GM12864 (cell line): ENCODE data around the gene SEPTIN5.

Experiments used
- DNase-seq: peaks from one replicate; pipeline ENCODE4 v3.0.0-alpha.2; 2011; ENCODE audit warnings: low read depth
- H3K4me3 ChIP-seq: 2 replicates; pipeline ENCODE4 v1.5.1; 2011; ENCODE audit warnings: mild to moderate bottlenecking, low read depth, low read length, control low read depth
- TF ChIP-seq, protein P1 (sequence below): IDR thresholded peaks from 2 replicates; pipeline ENCODE4 v1.5.1; 2011; ENCODE audit warnings: low read depth, mild to moderate bottlenecking, moderate library complexity, low read length, control low read depth, inconsistent platforms; ENCODE audit errors: missing control alignments

SEPTIN5 gene

DNA sequence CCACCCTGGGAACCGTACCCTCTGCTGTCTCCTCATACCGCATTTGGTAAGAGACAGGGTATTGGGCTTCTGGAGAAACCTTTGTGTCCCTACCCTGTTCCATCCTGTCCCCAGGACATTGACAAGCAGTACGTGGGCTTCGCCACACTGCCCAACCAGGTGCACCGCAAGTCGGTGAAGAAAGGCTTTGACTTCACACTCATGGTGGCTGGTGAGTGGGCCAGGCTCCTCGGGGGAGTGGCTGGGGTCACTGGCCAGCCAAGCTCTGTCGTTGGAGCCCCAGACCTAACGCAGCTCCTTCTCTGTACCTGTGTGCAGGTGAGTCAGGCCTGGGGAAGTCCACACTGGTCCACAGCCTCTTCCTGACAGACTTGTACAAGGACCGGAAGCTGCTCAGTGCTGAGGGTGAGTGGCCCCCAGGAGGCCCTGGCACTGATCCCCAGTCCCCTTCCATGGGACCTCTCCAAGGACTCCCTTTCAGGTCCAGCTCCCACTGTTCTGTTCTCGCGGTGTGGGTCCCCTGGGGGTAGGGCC, 5.3 kb downstream of the SEPTIN5 start:
- no peak for DNase-seq
- no peak overlapping the region for H3K4me3 ChIP-seq
- TF ChIP-seq, protein P1, sequence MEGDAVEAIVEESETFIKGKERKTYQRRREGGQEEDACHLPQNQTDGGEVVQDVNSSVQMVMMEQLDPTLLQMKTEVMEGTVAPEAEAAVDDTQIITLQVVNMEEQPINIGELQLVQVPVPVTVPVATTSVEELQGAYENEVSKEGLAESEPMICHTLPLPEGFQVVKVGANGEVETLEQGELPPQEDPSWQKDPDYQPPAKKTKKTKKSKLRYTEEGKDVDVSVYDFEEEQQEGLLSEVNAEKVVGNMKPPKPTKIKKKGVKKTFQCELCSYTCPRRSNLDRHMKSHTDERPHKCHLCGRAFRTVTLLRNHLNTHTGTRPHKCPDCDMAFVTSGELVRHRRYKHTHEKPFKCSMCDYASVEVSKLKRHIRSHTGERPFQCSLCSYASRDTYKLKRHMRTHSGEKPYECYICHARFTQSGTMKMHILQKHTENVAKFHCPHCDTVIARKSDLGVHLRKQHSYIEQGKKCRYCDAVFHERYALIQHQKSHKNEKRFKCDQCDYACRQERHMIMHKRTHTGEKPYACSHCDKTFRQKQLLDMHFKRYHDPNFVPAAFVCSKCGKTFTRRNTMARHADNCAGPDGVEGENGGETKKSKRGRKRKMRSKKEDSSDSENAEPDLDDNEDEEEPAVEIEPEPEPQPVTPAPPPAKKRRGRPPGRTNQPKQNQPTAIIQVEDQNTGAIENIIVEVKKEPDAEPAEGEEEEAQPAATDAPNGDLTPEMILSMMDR, result no peak

DNA sequence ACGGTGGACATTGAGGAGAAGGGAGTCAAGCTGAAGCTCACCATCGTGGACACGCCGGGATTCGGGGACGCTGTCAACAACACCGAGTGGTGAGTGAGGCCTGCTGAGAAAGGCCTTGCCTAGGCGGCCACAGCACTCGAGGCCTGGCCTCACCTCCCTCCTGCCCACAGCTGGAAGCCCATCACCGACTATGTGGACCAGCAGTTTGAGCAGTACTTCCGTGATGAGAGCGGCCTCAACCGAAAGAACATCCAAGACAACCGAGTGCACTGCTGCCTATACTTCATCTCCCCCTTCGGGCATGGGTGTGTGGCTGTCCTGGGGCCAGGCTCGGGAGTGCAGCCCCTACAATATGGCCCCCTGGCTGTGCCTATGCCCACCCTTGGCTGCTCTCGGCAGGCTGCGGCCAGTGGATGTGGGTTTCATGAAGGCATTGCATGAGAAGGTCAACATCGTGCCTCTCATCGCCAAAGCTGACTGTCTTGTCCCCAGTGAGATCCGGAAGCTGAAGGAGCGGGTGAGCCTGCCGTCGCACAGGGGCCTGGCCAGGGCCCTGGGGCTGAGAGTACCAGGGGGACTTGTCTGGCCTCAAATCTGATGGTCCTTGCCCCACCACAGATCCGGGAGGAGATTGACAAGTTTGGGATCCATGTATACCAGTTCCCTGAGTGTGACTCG, 6.0 kb downstream of the SEPTIN5 start:
- TF ChIP-seq, protein P1, result no peak
- no peak for DNase-seq

GRCh38 chr22:19720999-19721329, 6.7 kb downstream of the SEPTIN5 start:
- DNase-seq, result no peak
- TF ChIP-seq, protein P1, result no peak
- H3K4me3 ChIP-seq, result no peak overlapping the region

More for the DNA sequence above, 6.0 kb downstream of the SEPTIN5 start:
- no peak overlapping the region for H3K4me3 ChIP-seq

DNA sequence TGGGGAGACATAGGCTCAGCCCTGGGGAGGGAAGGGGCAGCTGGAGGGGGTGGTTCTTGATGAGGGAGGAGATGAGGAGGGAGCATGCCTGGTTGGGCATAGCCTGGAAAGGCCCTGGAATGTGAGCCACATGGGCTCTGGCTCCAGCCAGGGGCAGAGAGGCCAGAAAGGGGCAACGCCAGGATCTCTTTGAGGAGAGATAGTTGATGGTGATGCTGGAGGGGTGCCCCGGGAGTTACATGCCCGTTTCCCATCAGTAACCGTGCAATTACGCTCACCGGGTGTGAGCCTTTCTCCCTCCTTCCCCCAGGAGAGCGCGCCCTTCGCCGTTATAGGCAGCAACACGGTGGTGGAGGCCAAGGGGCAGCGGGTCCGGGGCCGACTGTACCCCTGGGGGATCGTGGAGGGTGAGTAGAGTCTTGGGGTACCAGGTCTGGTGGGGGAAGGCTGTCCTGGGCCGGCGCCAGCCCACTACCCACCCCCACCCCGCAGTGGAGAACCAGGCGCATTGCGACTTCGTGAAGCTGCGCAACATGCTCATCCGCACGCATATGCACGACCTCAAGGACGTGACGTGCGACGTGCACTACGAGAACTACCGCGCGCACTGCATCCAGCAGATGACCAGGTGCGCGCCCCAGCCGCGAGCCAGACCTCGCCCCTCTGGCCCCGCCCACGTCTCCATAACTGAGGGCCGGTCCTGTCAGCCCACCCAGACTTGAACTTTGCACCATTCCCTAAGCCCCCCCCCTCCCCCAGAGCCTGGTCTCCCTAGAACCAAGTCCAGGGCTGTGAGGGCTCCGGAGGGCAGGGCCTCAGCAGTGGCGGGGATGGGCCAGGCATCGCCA, 7.3 kb downstream of the SEPTIN5 start:
- no peak for DNase-seq
- H3K4me3 ChIP-seq, result no peak overlapping the region
- TF ChIP-seq, protein P1, result no peak

DNA sequence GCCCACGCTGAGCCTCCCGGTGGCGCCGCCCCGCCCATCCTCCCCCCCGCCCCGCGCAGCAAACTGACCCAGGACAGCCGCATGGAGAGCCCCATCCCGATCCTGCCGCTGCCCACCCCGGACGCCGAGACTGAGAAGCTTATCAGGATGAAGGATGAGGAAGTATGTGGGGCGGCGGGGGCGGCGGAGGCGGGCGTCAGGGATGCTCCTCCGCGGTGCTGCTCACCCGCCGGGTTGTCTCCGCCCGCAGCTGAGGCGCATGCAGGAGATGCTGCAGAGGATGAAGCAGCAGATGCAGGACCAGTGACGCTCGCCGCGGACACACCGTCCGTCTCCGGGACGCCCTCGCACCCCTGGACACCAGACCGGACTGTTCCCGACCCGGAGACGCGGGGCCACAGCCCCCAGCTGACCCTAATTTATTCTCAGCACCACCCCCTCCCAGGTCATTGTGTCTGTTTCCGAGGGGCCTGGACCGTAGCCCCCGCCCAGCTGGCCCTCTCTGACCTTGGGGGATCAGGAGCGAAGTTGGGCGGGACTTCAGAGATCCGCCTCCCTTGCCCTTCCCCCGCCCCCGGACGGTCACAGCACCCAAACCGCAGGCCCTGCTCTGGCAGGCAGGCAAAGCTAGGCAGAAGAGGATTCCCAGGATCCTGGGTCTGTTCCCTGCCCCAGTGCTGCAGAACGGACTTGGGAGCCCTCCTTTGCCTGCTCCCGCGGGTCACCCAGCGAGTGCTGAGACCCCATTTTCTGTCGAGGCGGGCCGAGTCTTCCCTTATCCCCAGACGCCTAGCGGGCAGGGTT, 8.1 kb downstream of the SEPTIN5 start:
- H3K4me3 ChIP-seq, result no peak overlapping the region
- TF ChIP-seq, protein P1, result no peak
- no peak for DNase-seq

GRCh38 chr22:19722982-19723231, 8.6 kb downstream of the SEPTIN5 start:
- no peak overlapping the region for H3K4me3 ChIP-seq
- DNase-seq, result no peak
- TF ChIP-seq, protein P1, result no peak
